Nephron progenitor cell (in vitro differentiated cells): Measurements from ENCODE around the gene CHTF8.
"Not testable (repeated sequence)": the region's sequence is repeated elsewhere in the genome, so short reads cannot be mapped to it uniquely, and the experiment has no call there.

Experiments
- DNase-seq: peaks from one replicate; pipeline ENCODE4 v3.0.0; 2021
- H3K27ac Mint-ChIP-seq: 2 replicates; pipeline ENCODE4 v1.8.0; 2021; ENCODE audit warnings: mild to moderate bottlenecking, moderate library complexity, mixed read lengths
- H3K27me3 Mint-ChIP-seq: 2 replicates; pipeline ENCODE4 v1.8.0; 2021; ENCODE audit warnings: mild to moderate bottlenecking, low read depth, mixed read lengths; ENCODE audit not compliant: poor library complexity
- H3K36me3 Mint-ChIP-seq: 2 replicates; pipeline ENCODE4 v1.8.0; 2021; ENCODE audit warnings: low read depth, mixed read lengths
- H3K4me1 Mint-ChIP-seq: 2 replicates; pipeline ENCODE4 v1.8.0; 2021; ENCODE audit warnings: mixed read lengths
- H3K4me3 Mint-ChIP-seq: 2 replicates; pipeline ENCODE4 v1.8.0; 2021; ENCODE audit warnings: mild to moderate bottlenecking, moderate library complexity, mixed read lengths
- H3K9me3 Mint-ChIP-seq: 2 replicates; pipeline ENCODE4 v1.8.0; 2021; ENCODE audit warnings: mild to moderate bottlenecking, moderate library complexity, mixed read lengths
- TF ChIP-seq, protein P1 (sequence below): fragments of 200-600 bp; sonication (generic); IDR thresholded peaks from 2 replicates; pipeline ENCODE4 v1.5.0; 2021; ENCODE audit warnings: antibody characterized with exemption

The CHTF8 gene

DNA sequence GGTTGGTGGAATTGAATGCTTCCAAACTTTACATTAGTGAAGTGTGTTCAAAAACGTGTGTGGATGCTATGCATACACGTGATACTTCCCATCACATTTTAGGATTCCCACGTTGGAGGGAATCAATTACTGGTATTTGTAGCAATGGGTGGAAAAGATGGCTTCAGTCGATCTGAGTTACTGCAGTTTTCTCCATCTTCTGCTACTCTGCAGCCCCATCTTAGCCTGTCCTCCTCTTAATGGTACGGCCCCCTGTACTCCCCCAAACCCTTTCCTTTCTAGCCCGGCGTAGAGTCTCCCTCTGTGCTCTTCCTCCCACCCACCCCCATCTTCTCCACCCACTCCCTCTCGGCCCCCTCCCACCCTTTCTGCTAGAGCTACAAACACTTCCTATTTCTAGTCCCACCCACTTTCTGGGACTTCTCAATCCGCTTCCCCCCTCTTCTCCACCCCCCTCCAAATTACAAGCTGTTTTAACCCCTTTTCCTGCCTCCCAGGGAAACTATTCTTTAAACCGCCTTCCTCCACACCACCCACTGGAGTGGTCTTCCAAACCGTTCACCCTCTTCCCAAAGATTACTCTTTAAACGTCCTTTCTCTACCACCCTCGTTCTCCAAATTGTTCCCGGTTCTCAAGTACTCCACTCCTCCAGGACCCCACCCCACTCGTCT is 1.1 kb downstream of the CHTF8 start:
- TF ChIP-seq, protein P1, sequence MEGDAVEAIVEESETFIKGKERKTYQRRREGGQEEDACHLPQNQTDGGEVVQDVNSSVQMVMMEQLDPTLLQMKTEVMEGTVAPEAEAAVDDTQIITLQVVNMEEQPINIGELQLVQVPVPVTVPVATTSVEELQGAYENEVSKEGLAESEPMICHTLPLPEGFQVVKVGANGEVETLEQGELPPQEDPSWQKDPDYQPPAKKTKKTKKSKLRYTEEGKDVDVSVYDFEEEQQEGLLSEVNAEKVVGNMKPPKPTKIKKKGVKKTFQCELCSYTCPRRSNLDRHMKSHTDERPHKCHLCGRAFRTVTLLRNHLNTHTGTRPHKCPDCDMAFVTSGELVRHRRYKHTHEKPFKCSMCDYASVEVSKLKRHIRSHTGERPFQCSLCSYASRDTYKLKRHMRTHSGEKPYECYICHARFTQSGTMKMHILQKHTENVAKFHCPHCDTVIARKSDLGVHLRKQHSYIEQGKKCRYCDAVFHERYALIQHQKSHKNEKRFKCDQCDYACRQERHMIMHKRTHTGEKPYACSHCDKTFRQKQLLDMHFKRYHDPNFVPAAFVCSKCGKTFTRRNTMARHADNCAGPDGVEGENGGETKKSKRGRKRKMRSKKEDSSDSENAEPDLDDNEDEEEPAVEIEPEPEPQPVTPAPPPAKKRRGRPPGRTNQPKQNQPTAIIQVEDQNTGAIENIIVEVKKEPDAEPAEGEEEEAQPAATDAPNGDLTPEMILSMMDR, result no peak
- Mint-ChIP-seq H3K27ac (peak overlapping the region; percentile 91), H3K9me3 (no peaks in the 10 kb centered on the region), H3K4me3 (peak overlapping the region; percentile 96), H3K4me1 (peaks cover 55% of the 10 kb centered on the region), H3K36me3 (peaks cover 44% of the 10 kb centered on the region), H3K27me3 (no peaks in the 10 kb centered on the region)
- DNase-seq, result peak; percentile 41

DNA sequence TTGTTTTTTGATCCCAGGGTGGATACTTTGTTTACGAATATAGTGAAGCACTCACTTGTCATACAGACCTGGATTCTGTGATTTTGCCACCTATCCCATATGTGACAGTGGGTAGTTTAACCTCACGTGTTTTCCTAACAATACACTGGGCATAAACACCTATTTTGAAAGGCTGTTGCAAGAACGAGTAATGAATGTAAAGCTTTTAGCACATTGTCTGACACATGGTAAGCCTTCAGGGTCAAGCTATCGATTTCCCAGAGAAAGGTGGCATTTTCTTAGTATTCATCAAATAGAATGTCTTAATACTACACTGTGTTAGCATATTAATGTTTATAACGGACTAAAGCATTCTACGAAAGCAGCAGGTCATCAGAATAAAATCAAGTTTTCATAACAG is 1.9 kb downstream of the CHTF8 start:
- H3K27me3 Mint-ChIP-seq, result no peaks in the 10 kb centered on the region
- no peak for DNase-seq
- TF ChIP-seq, protein P1, result no peak
- H3K9me3 Mint-ChIP-seq, result no peaks in the 10 kb centered on the region
- H3K4me1 Mint-ChIP-seq, result peaks cover 55% of the 10 kb centered on the region
- H3K27ac Mint-ChIP-seq, result peak overlapping the region; percentile 91
- peak overlapping the region; percentile 96 for H3K4me3 Mint-ChIP-seq
- peaks cover 48% of the 10 kb centered on the region for H3K36me3 Mint-ChIP-seq

DNA sequence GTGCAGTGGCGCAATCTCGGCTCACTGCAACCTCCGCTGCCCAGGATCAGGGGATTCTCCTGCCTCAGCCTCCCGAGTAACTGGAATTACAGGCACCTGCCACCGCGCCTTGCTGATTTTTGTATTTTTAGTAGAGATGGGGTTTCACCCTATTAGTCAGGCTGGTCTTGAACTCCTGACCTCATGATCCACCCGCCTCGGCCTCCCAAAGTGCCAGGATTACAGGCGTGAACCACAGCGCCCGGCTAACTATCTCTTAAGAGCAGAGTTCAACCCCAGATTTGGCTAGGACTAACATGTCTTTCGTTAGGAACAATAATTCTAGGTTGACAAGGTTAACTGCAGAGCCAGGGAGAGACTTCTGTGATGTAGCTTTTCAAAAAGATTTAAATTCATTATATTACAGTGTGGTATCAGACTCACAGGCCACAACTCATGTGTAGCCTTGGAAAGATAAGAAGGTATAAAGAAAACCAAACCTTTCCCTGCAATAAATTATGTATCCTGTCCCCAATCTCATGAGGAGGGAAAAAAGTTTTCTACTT is 4.3 kb downstream of the CHTF8 start:
- Mint-ChIP-seq H3K27ac (no peak overlapping the region), H3K27me3 (no peaks in the 10 kb centered on the region), H3K9me3 (no peaks in the 10 kb centered on the region), H3K4me3 (no peak overlapping the region), H3K36me3 (peaks cover 52% of the 10 kb centered on the region), H3K4me1 (peaks cover 34% of the 10 kb centered on the region)
- DNase-seq, result no peak
- TF ChIP-seq, protein P1, result no peak

DNA sequence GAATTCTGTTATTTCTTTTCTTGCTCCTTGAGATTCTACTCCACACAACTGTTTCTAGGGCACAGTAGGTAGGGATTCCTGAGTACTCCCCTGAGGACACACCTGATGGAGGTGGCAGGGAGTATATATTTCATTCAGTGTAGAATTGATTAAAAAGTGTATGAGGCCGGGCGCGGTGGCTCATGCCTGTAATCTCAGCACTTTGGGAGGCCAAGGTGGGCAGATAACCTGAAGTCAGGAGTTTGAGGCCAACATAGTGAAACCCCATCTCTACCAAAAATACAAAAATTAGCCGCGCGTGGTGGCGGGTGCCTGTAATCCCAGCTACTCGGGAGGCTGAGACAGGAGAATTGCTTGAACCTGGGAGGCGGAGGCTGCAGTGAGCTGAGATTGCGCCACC is 5.6 kb downstream of the CHTF8 start:
- not testable (repeated sequence) for H3K9me3 Mint-ChIP-seq, H3K4me3 Mint-ChIP-seq, H3K27me3 Mint-ChIP-seq, DNase-seq
- H3K36me3 Mint-ChIP-seq, result peaks cover 56% of the 10 kb centered on the region
- peak overlapping the region; percentile 82 for H3K27ac Mint-ChIP-seq
- H3K4me1 Mint-ChIP-seq, result peaks cover 30% of the 10 kb centered on the region

DNA sequence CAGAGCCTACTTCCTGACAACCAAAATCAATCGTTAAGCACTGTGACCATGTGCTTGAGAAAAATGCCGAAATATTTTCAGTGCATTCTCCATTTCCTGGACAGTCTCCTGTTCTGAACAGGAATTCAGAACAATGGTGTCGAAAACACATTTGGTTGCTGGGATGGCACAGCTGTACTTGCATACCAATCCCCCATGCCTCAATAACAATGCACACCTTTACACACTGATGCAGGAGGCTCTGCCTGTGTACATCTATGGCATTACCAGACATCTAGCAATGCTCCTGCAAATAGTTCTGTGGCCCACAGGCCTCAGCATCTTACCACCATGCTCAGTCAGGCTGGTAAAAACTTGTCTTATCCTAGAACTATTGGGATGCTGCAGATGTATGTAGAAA is 6.2 kb downstream of the CHTF8 start:
- Mint-ChIP-seq H3K4me3 (no peak overlapping the region), H3K27ac (no peak overlapping the region)

DNA sequence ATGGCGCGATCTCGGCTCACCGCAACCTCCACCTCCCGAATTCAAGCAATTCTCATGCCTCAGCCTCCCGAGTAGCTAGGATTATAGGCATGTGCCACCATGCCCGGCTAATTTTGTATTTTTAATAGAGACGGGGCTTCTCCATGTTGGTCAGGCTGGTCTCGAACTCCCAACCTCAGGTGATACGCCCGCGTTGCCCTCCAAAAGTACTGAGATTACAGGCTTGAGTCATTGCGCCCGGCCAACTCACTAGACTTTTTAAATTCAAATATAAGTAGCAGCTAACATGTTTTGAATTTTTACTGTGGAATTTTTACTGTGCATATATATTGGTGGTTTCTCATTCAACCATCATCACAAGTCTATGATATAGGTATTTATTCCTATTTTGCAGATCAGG is 7.4 kb downstream of the CHTF8 start:
- H3K9me3 Mint-ChIP-seq, result not testable (repeated sequence)
- H3K36me3 Mint-ChIP-seq, result peaks cover 70% of the 10 kb centered on the region

More for the DNA sequence above, 6.2 kb downstream of the CHTF8 start:
- Mint-ChIP-seq H3K4me1 (peaks cover 24% of the 10 kb centered on the region), H3K9me3 (no peaks in the 10 kb centered on the region), H3K27me3 (no peaks in the 10 kb centered on the region), H3K36me3 (peaks cover 60% of the 10 kb centered on the region)
- TF ChIP-seq, protein P1, result no peak
- no peak for DNase-seq

DNA sequence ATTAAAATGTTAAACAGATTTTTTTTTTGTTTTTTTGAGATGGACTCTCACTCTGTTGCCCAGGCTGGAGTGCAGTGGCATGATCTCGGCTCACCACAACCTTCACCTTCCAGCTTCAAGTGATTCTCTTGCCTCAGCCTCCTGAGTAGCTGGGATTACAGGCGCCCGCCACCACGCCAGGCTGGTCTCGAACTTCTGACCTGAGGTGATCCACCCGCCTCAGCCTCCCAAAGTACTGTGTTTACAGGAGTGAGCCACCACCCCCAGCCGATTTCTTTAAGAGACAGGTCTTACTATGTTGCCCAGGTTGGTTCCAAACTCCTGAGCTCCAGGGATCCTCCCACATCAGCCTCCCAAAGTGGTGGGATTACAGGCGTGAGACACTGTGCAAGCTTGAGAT is 8.0 kb downstream of the CHTF8 start:
- H3K4me1 Mint-ChIP-seq, H3K4me3 Mint-ChIP-seq, DNase-seq, H3K27me3 Mint-ChIP-seq, H3K27ac Mint-ChIP-seq, H3K9me3 Mint-ChIP-seq: not testable (repeated sequence)
- H3K36me3 Mint-ChIP-seq, result peaks cover 68% of the 10 kb centered on the region

More for the DNA sequence above, 7.4 kb downstream of the CHTF8 start:
- not testable (repeated sequence) for H3K27me3 Mint-ChIP-seq, DNase-seq, H3K27ac Mint-ChIP-seq, H3K4me3 Mint-ChIP-seq
- peaks cover 12% of the 10 kb centered on the region for H3K4me1 Mint-ChIP-seq
